H1 (cell line): ENCODE results near the gene IGSF9B. TPM values are rescaled to one million over a fixed set of nuclear protein-coding genes. Genes with fewer than 3 reads are reported as not detected.

Source experiments
- CTCF ChIA-PET: fragments of 300-600 bp; sonication (Branson Sonifier 250); formaldehyde crosslinking; loops from one replicate; lab custom pipeline; 2021; ENCODE audit not compliant: partially characterized antibody; lab: Charles Lee
- POLR2A ChIA-PET: fragments of 300-600 bp; sonication (Branson Sonifier 250); formaldehyde crosslinking; loops from one replicate; lab custom pipeline; 2021; ENCODE audit warnings: inconsistent platforms; ENCODE audit not compliant: partially characterized antibody; lab: Charles Lee
- DNase-seq, 2 experiments: peaks; one replicate each; pipeline versions ENCODE4 v3.0.0 to v3.0.0-alpha.2; 2010 to 2022; ENCODE audit warnings: low spot score in 2 of 2, low read depth in 1 of 2, mixed read lengths in 1 of 2
- FAIRE-seq: peaks from 2 replicates; lab custom pipeline; 2011; peaks lifted over from hg19 to GRCh38; lab: Jason Lieb, UNC
- H2AFZ ChIP-seq: 2 replicates; pipeline ENCODE4 v1.8.1; 2012; ENCODE audit warnings: low read length, inconsistent platforms
- H2AK5ac ChIP-seq: 2 replicates; pipeline ENCODE4 v1.6.1; 2013; ENCODE audit warnings: low read depth, low read length
- H2BK120ac ChIP-seq: replicated peaks from 2 replicates; pipeline ENCODE3; 2013; ENCODE audit warnings: low read depth, low read length, inconsistent platforms
- H2BK12ac ChIP-seq: 2 replicates; pipeline ENCODE4 v1.6.1; 2013; ENCODE audit warnings: low read depth, low read length
- H2BK15ac ChIP-seq: 2 replicates; pipeline ENCODE4 v1.6.1; 2013; ENCODE audit warnings: low read length
- H2BK20ac ChIP-seq: 2 replicates; pipeline ENCODE4 v1.6.1; 2013; ENCODE audit warnings: low read length
- H2BK5ac ChIP-seq: 2 replicates; pipeline ENCODE4 v1.6.1; 2013; ENCODE audit warnings: low read depth, low read length
- H3K14ac ChIP-seq: 2 replicates; pipeline ENCODE4 v1.6.1; 2013; ENCODE audit warnings: inconsistent platforms; ENCODE audit not compliant: insufficient read length
- H3K18ac ChIP-seq: 2 replicates; pipeline ENCODE4 v1.6.1; 2013; ENCODE audit warnings: low read length; ENCODE audit errors: extremely low read depth
- H3K23ac ChIP-seq: 2 replicates; pipeline ENCODE4 v1.6.1; 2013; ENCODE audit warnings: inconsistent platforms; ENCODE audit not compliant: insufficient read length
- H3K23me2 ChIP-seq: 2 replicates; pipeline ENCODE4 v1.6.1; 2013; ENCODE audit warnings: low read depth, low read length
- H3K27ac ChIP-seq: 2 replicates; pipeline ENCODE4 v1.6.1; 2011; ENCODE audit warnings: low read depth, low read length, inconsistent platforms
- H3K27me3 ChIP-seq, 4 experiments: replicated peaks in 1 of 4; 1 replicate in 1 of 4; 2 replicates in 3 of 4; pipeline versions ENCODE4 v1.6.1 to v1.8.1; 2011 to 2013; ENCODE audit warnings: low read length in 3 of 4, mild to moderate bottlenecking in 3 of 4, inconsistent platforms in 2 of 4, mixed read lengths in 2 of 4, moderate library complexity in 1 of 4; ENCODE audit not compliant: control insufficient read depth in 3 of 4, insufficient read depth in 3 of 4; ENCODE audit errors: extremely low read depth in 1 of 4
- H3K36me3 ChIP-seq, 4 experiments: 2 replicates each; pipeline versions ENCODE4 v1.6.1 to v1.8.1; 2011 to 2013; ENCODE audit warnings: mild to moderate bottlenecking in 4 of 4, low read length in 3 of 4, moderate library complexity in 2 of 4, control low read depth in 1 of 4, inconsistent platforms in 1 of 4; ENCODE audit not compliant: insufficient read depth in 4 of 4, control insufficient read depth in 2 of 4
- H3K4ac ChIP-seq: replicated peaks from 2 replicates; pipeline ENCODE3; 2013; ENCODE audit warnings: low read length, low read depth, mixed read lengths, inconsistent platforms; ENCODE audit not compliant: insufficient read length
- H3K4me1 ChIP-seq, 4 experiments: replicated peaks in 1 of 4; 1 replicate in 1 of 4; 2 replicates in 3 of 4; pipeline versions ENCODE4 v1.6.1 to v1.8.1; 2011 to 2013; ENCODE audit warnings: low read length in 3 of 4, inconsistent platforms in 2 of 4, mixed read lengths in 1 of 4; ENCODE audit not compliant: insufficient read depth in 4 of 4, control insufficient read depth in 3 of 4
- H3K4me2 ChIP-seq, 2 experiments: 2 replicates each; pipeline versions ENCODE4 v1.6.1 to v1.8.1; 2011 to 2013; ENCODE audit warnings: low read depth in 2 of 2, low read length in 2 of 2, control low read depth in 1 of 2, inconsistent platforms in 1 of 2, mild to moderate bottlenecking in 1 of 2; ENCODE audit not compliant: insufficient read depth in 1 of 2
- H3K4me3 ChIP-seq, 4 experiments: fragments of 200-600, 300-600 bp in 1 of 4; sonication (generic), shearing (Covaris generic), sonication (Bioruptor Twin) in 1 of 4; 2 replicates each; pipeline versions ENCODE4 v1.5.1 to v1.8.1; 2011 to 2016; ENCODE audit warnings: low read length in 4 of 4, low read depth in 3 of 4, control low read depth in 2 of 4, inconsistent platforms in 2 of 4, mild to moderate bottlenecking in 2 of 4, mixed read lengths in 1 of 4, moderate library complexity in 1 of 4; ENCODE audit not compliant: insufficient read depth in 2 of 4; ENCODE audit errors: extremely low read depth in 1 of 4
- H3K56ac ChIP-seq: replicated peaks from 2 replicates; pipeline ENCODE3; 2013; ENCODE audit warnings: low read depth, mild to moderate bottlenecking, mixed read lengths, low read length, inconsistent platforms; ENCODE audit not compliant: insufficient read length
- H3K79me1 ChIP-seq: 2 replicates; pipeline ENCODE4 v1.6.1; 2013; ENCODE audit warnings: low read depth, low read length, control low read depth
- H3K79me2 ChIP-seq, 2 experiments: 2 replicates each; pipeline versions ENCODE4 v1.6.1 to v1.8.1; 2012 to 2013; ENCODE audit warnings: low read length in 2 of 2, mild to moderate bottlenecking in 2 of 2, inconsistent platforms in 1 of 2; ENCODE audit not compliant: insufficient read depth in 2 of 2, control insufficient read depth in 1 of 2
- H3K9ac ChIP-seq, 4 experiments: replicated peaks in 1 of 4; 1 replicate in 1 of 4; 2 replicates in 3 of 4; pipeline versions ENCODE4 v1.6.1 to v1.8.1; 2011 to 2013; ENCODE audit warnings: low read depth in 3 of 4, low read length in 3 of 4, control low read depth in 2 of 4, mild to moderate bottlenecking in 2 of 4, moderate library complexity in 2 of 4, inconsistent platforms in 1 of 4; ENCODE audit errors: extremely low read depth in 1 of 4
- H3K9me3 ChIP-seq, 2 experiments: 2 replicates each; pipeline versions ENCODE4 v1.6.1 to v1.8.1; 2012 to 2013; ENCODE audit warnings: mild to moderate bottlenecking in 2 of 2, moderate library complexity in 2 of 2, control low read depth in 1 of 2, inconsistent platforms in 1 of 2, low read depth in 1 of 2, low read length in 1 of 2, mixed read lengths in 1 of 2; ENCODE audit not compliant: insufficient read depth in 2 of 2
- H4K20me1 ChIP-seq, 2 experiments: replicated peaks in 1 of 2; 2 replicates each; pipeline versions ENCODE3 to v1.8.1; 2011 to 2013; ENCODE audit warnings: inconsistent platforms in 2 of 2, low read length in 2 of 2, mild to moderate bottlenecking in 1 of 2; ENCODE audit not compliant: insufficient read depth in 2 of 2, control insufficient read depth in 1 of 2
- H4K5ac ChIP-seq: 2 replicates; pipeline ENCODE4 v1.6.1; 2013; ENCODE audit warnings: low read length, low read depth, mixed read lengths, inconsistent platforms; ENCODE audit not compliant: insufficient read length
- H4K8ac ChIP-seq: 2 replicates; pipeline ENCODE4 v1.8.0; 2013; ENCODE audit warnings: mild to moderate bottlenecking, moderate library complexity, low read length, inconsistent platforms; ENCODE audit not compliant: insufficient read depth; ENCODE audit errors: extremely low read depth
- H4K91ac ChIP-seq: replicated peaks from 2 replicates; pipeline ENCODE3; 2013; ENCODE audit warnings: low read length, mixed read lengths, inconsistent platforms; ENCODE audit not compliant: insufficient read length
- ASH2L ChIP-seq: fragments of 200-600, 300-600 bp; sonication (generic); IDR thresholded peaks from one replicate; pipeline ENCODE4 v1.7.1; 2017; ENCODE audit warnings: low read length
- HDAC2 ChIP-seq, 2 experiments: fragments of 300-600 bp in 1 of 2; sonication (generic) in 1 of 2; IDR thresholded peaks; 2 replicates each; pipeline ENCODE4 v1.6.1; 2011 to 2012; ENCODE audit warnings: low read depth in 2 of 2, low read length in 2 of 2, mild to moderate bottlenecking in 2 of 2, moderate library complexity in 2 of 2, borderline replicate concordance in 1 of 2, inconsistent platforms in 1 of 2
- POU5F1 ChIP-seq: IDR thresholded peaks from 2 replicates; pipeline ENCODE4 v1.6.1; 2011; ENCODE audit warnings: low read depth, mild to moderate bottlenecking, low read length, moderate library complexity
- RFX5 ChIP-seq: IDR thresholded peaks from 2 replicates; pipeline ENCODE4 v1.6.1; 2011; ENCODE audit warnings: low read depth, low read length, improper control_type of control experiment, borderline replicate concordance
- SIN3A ChIP-seq, 2 experiments: IDR thresholded peaks in 1 of 2; conservative IDR thresholded peaks in 1 of 2; 2 replicates each; pipeline ENCODE4 v1.6.1; 2011 to 2012; ENCODE audit warnings: low read length in 2 of 2, improper control_type of control experiment in 1 of 2, low read depth in 1 of 2, mild to moderate bottlenecking in 1 of 2
- TAF1 ChIP-seq: IDR thresholded peaks from 2 replicates; pipeline ENCODE4 v1.6.1; 2011; ENCODE audit warnings: mild to moderate bottlenecking, low read depth, low read length
- TEAD4 ChIP-seq: IDR thresholded peaks from 2 replicates; pipeline ENCODE4 v1.6.1; 2012; ENCODE audit warnings: low read depth, low read length, inconsistent platforms, mixed read lengths
- YY1 ChIP-seq: IDR thresholded peaks from 2 replicates; pipeline ENCODE4 v1.6.1; 2011; ENCODE audit warnings: low read depth, mild to moderate bottlenecking, low read length
- ZNF274 ChIP-seq: IDR thresholded peaks from 2 replicates; pipeline ENCODE4 v1.7.0; 2012; ENCODE audit warnings: low read length, borderline replicate concordance; ENCODE audit errors: extremely low read depth
- WGBS, 2 experiments: shearing (Covaris generic) in 1 of 2; methylation state at CpG; one replicate each; pipeline versions ENCODE4 v1.1.6 to v1.1.7; 2013 to 2015; ENCODE audit warnings: low lambda C conversion rate in 2 of 2, mixed read lengths in 2 of 2, inconsistent platforms in 1 of 2, low coverage in 1 of 2, missing lambda C conversion rate in 1 of 2; ENCODE audit not compliant: insufficient replicate concordance in 2 of 2, insufficient coverage in 1 of 2, insufficient read length in 1 of 2; ENCODE audit errors: extremely low coverage in 1 of 2, missing lambda C conversion rate in 1 of 2; 5-methylcytosine and 5-hydroxymethylcytosine counted together
- polyA plus RNA-seq, 7 experiments: library from polyadenylated mRNA; depleted of rRNA in 3 of 7; stranded (reverse) in 5 of 7; unstranded in 2 of 7; fragments of >200 nt in 5 of 7; fragments of 200-250 nt in 2 of 7; gene quantifications; 1 replicate in 5 of 7; 2 replicates in 1 of 7; 4 replicates in 1 of 7; pipeline versions ENCODE4 v1.2.1 to v1.2.3, GENCODE V29; 2011 to 2013; ENCODE audit warnings: missing spikeins in 2 of 7, mixed read lengths in 2 of 7
- total RNA-seq: library from RNA; stranded (reverse); fragmentation: NEBNext Ultra II Directional; extraction: Animal tissue kit (Norgen Biotek cat#: 25700); gene quantifications from 2 replicates; pipeline ENCODE4 v1.2.1, GENCODE V29; 2021
- TF ChIP-seq, protein P1 (sequence below): IDR thresholded peaks from 2 replicates; pipeline ENCODE4 v1.6.1; 2012; ENCODE audit warnings: low read length, inconsistent platforms

The IGSF9B gene
- total and polyA plus RNA-seq, 2 of the 8 experiments (the other 6 are each of a cell fraction or from before 2014, with no cell fraction given): 16.5 to 49.2 TPM

DNA sequence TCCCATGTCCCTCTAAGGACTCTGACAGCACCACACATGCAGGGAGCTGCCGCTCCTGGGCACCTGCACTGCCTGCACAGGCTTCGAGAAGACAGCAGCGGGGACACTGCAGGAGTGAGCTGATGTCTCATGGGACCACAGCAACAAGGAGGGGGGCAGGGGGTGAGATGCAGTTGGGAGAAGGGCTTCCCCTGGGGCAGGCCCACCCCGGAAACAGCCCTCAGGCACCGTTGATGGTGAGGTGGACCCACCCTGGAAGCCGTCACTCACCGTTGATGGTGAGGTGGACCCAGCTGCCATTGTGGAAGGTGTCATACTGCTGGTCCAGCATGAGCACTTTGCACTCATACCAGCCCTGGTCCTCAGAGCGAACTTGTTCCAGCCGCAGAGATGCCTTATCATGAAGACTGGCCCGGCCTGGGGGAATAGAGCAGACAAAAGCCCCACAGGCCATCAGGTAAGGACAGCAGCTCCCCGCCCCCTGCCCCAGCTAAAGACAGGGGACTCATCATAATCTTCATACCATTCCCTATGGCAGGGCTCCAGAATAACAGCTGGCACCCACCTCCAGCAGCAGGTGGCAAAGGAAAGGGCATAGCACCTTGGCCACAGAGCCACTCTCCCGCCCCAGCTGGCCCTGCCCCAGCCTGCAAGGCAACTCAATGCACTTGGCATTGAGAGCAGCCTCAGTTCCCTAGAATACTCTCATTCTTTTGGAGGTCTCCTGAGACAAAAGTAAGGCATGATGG, 12.6 kb downstream of the IGSF9B start:
- FAIRE-seq: no peak
- no peak overlapping the region for H3K56ac ChIP-seq
- H3K4me3 ChIP-seq: no peak overlapping the region
- peaks cover 0 to 7% of the 10 kb centered on the region in 2 experiments; a peak in 1 of 4 replicates for H3K9me3 ChIP-seq
- no peak overlapping the region for H3K4me2 ChIP-seq
- H4K91ac ChIP-seq: no peak overlapping the region
- H4K8ac ChIP-seq: no peak overlapping the region
- peaks cover 0 to 29% of the 10 kb centered on the region in 2 experiments; a peak in 2 of 4 replicates for H3K79me2 ChIP-seq
- H3K14ac ChIP-seq: no peak overlapping the region
- ChIA-PET CTCF (interaction anchor here (0.7 to 8.1 kb wide), 8 partner anchors 10 to 106 kb away, joined by 3 to 52 read pairs (median 5); no protein-coding TSS in a partner anchor), POLR2A (interaction anchor here (0.6 to 2.8 kb wide), 3 partner anchors 9 to 106 kb away, joined by 3 to 8 read pairs (median 3); no protein-coding TSS in a partner anchor)
- H3K23ac ChIP-seq: no peak overlapping the region
- peaks cover 2% of the 10 kb centered on the region; the same call in 1 of the 2 replicates for H3K23me2 ChIP-seq
- H2AK5ac ChIP-seq: no peak overlapping the region
- H3K4me1 ChIP-seq: peaks cover 10 to 32% (median 29%) of the 10 kb centered on the region in 4 experiments
- no peak overlapping the region for H4K5ac ChIP-seq
- H2BK15ac ChIP-seq: no peak overlapping the region
- H2BK5ac ChIP-seq: no peak overlapping the region
- H3K27me3 ChIP-seq: no peaks in the 10 kb centered on the region
- no peak for DNase-seq
- no peak overlapping the region for H2BK20ac ChIP-seq
- H2BK12ac ChIP-seq: no peak overlapping the region
- H2BK120ac ChIP-seq: no peak overlapping the region
- peaks cover 26% of the 10 kb centered on the region for H3K79me1 ChIP-seq
- no peak overlapping the region for H3K18ac ChIP-seq
- WGBS, 2 experiments: 94% methylated on average over 9 of the region's 12 CpGs; no CpG with 5 or more reads in 1 of the 2 experiments
- H2AFZ ChIP-seq: no peak overlapping the region
- peaks cover 0 to 16% (median 2%) of the 10 kb centered on the region in 4 experiments; a peak in 4 of 8 replicates for H3K36me3 ChIP-seq
- H4K20me1 ChIP-seq: peaks cover 23 to 30% of the 10 kb centered on the region in 2 experiments
- H3K9ac ChIP-seq: no peak overlapping the region
- H3K27ac ChIP-seq: no peak overlapping the region
- no peak overlapping the region for H3K4ac ChIP-seq
- TF ChIP-seq ZNF274: no peak
- TF ChIP-seq HDAC2 (IDR thresholded peaks at IDR 0.05; ENCODE audit: borderline replicate concordance in 1 of 2, low read depth in 2 of 2, low read length in 2 of 2): no peak
- TF ChIP-seq TEAD4: no peak
- TF ChIP-seq SIN3A (conservative IDR thresholded peaks at IDR 0.05 in 1 of 2, IDR thresholded peaks at IDR 0.05 in 1 of 2; ENCODE audit: low read depth in 1 of 2, low read length in 2 of 2): no peak
- TF ChIP-seq TAF1: no peak
- no peak for TF ChIP-seq RFX5
- TF ChIP-seq, protein P1, sequence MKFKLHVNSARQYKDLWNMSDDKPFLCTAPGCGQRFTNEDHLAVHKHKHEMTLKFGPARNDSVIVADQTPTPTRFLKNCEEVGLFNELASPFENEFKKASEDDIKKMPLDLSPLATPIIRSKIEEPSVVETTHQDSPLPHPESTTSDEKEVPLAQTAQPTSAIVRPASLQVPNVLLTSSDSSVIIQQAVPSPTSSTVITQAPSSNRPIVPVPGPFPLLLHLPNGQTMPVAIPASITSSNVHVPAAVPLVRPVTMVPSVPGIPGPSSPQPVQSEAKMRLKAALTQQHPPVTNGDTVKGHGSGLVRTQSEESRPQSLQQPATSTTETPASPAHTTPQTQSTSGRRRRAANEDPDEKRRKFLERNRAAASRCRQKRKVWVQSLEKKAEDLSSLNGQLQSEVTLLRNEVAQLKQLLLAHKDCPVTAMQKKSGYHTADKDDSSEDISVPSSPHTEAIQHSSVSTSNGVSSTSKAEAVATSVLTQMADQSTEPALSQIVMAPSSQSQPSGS: no peak
- no peak for TF ChIP-seq POU5F1
- no peak for TF ChIP-seq YY1
- TF ChIP-seq ASH2L: no peak
